HG02678 (cell line): ENCODE results near the gene MDFIC.
A peak's percentile ranks its signal among the peaks of the same experiment; 100 is the strongest.

ENCODE experiments used
- ATAC-seq: cut with Tn5 transposase; IDR thresholded peaks from one replicate; pipeline ENCODE4 v1.9.1; 2021; ENCODE audit warnings: mild to moderate bottlenecking, moderate library complexity; ENCODE audit not compliant: unreplicated experiment

MDFIC gene

DNA sequence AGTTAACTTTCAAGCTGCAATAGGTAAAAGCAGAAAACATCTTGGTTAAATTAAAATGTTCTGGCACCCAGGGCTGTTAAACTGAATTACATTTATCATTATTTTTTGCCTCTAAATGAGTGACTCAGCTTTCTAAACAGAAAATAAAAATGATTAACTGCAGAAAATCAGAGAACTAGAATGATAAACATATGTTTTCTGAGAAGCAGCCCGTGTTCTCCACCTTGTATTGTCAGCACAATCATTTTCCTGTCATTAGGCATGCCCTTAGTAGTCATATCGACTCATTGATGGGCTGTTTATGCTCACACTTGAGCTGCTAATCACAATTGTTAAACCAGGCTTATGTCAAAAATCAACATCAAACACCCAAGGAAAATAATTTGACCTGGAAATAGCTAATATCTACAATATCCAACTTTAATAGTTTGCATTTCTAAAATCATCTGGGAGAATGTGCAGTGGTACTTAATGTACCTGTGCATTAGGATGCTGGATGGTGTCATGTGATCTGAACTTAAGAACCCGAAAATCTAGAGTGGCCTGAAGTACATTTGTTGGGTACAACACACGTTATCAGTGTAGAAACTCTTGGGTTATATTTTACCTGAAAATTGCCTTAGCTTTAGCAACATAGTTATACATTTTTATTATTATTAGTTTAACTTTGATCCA is 2.3 kb downstream of the MDFIC start:
- peak; percentile 15 for ATAC-seq

- no peak for ATAC-seq
Measured at GRCh38 chr7:114925434-114925833, 3.5 kb downstream of the MDFIC start.

- no peak for ATAC-seq
Measured at GRCh38 chr7:114928060-114928459, 6.2 kb downstream of the MDFIC start.

DNA sequence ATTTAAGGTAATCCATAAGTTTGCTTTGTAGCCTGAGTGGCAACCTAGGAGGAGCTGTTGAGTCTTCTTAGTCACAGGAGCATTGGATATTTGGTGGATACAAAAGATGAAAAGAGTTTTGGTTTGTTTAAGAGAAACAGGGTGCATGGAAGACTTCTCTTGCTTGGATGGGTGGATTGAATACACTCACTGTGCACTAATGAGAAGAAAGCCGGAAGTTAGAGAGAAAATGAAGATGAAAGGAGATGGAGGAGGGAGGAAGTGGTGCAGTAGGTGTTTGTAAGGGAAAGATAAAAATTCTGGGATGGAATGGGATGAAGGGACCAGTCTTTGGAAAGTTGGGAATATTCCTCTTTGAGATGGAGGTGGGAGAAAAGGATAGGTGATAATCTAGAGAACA is 7.7 kb downstream of the MDFIC start:
- no peak for ATAC-seq

- no peak for ATAC-seq
Measured at GRCh38 chr7:114930107-114930661, 8.3 kb downstream of the MDFIC start.

GRCh38 chr7:114930829-114931655 is 9.1 kb downstream of the MDFIC start:
- peak; percentile 53 for ATAC-seq

GRCh38 chr7:114931656-114932011 is 9.7 kb downstream of the MDFIC start:
- ATAC-seq = peak; percentile 82

DNA sequence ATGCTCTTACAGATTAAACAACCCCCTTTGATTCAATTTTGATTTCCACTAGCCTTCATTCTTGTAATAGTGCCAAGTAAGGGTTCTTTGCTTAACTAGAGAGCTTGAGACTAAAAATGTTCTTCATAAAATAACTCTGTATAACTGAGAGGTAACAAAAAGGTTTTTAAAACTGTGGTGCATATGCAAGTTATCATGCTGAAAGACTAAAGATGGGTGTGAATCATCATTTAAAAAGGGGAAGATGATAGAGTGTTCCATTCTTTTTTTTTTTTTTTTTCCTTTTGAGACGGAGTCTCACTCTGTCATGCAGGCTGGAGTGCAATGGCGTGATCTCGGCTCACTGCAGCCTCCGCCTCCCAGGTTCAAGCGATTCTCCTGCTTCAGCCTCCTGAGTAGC is 11.1 kb downstream of the MDFIC start:
- no peak for ATAC-seq

DNA sequence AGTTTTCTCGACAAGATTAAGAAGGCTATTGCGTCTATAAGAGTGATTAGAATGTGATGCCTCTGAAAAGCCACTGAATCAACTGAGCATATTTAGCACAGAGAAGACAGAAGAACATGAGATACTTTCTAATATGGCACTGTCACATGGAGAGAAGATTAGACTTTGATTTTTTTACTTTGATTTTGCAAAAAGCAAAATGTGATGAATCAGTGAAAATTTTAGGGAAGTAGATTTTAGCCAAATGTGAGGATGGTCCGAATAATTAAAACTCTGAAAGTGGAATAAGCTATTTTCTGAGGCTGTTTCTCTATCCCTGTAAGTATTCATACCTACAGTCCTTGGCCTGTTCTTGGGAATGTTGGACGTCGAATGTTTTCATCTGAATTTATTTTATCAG is 11.8 kb downstream of the MDFIC start:
- ATAC-seq = no peak

- no peak for ATAC-seq
Measured at GRCh38 chr7:114934086-114934485, 12.2 kb downstream of the MDFIC start.

- ATAC-seq = no peak
Measured at GRCh38 chr7:114934713-114935112, 12.8 kb downstream of the MDFIC start.

GRCh38 chr7:114936471-114936870 is 14.6 kb downstream of the MDFIC start:
- no peak for ATAC-seq

- ATAC-seq = no peak
Measured at GRCh38 chr7:114937446-114937845, 15.6 kb downstream of the MDFIC start.

GRCh38 chr7:114938785-114939184 is 16.9 kb downstream of the MDFIC start:
- ATAC-seq = no peak

DNA sequence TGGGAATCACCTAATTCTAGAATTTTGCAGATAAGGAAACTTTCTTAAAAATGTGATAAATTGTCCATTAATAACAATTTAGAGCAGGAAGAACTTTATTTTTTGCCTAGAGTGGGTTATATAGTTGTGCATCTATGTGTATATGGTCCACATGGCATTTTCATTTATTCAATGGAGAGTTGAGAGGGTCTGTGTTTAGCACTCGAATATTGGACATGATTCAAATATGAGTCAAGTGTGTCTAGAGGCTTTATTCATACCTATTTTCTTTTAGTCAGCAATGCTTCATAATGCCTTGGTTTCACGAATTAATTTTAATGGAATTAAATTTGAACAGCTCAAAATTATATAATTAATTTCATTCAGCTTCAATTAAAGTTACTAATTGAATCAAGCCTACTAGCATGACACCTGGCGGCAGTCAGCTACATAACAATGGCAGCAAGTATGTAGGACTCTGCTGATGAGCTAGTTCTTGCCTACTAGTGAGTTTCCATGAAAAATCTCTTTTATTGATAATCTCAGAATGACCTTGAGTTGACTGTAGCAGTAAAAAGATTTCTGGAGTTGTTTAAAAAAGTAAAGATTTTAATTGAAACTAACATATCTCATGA is 17.7 kb downstream of the MDFIC start:
- ATAC-seq = no peak

GRCh38 chr7:114940220-114940619 is 18.3 kb downstream of the MDFIC start:
- ATAC-seq = no peak

DNA sequence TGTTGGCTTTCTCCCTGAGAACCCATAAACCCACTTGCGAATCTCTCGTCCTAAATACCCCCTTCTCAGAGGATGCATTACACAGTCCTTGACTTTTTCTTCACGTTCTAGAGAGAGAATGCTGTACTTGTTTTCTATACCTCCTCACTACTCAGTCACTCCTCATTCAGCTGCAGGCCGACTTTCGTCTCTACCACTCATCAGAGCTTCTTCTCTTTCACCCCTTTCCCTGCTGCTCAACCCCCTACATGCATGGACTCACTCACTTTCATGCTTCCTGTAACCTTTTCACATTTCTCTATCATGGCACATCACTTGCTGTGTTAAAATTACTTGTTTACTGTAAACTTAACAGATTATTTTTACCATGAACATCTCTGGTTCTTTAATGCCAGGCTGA is 19.8 kb downstream of the MDFIC start:
- ATAC-seq = no peak

DNA sequence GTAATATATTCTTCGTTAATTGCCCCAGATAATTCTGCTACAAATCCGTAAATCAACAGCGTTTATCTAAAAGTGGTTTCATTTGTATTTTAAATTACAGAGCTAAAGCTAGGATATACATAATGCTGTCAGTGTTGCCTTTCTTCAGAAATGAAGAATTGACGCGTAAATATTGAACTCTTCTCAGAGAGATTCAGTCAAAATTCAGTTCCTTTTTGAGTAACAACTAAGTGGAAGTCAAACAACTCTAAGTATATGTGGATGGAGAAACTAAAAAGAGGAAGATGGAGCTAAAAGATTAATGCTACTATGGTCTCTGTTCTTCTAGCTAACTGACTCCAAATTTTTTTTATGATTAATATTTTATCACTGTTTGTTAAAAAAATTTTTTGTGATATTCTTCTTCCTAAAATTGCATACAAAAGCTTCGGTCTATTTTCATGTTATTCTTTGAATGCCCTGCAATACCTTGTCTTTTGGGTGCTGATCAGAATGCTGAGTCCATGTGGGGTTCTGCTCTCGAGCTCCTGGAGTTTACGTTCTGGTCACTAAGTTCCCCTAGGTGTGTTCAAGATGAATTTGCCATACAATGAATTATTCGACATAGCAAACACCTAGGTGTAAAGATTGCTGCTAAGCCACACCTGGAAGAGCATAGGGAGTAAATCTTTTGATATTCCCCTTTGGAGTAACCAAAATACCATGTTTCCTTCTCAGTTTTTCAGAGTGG is 20.7 kb downstream of the MDFIC start:
- peak; percentile 54 for ATAC-seq

GRCh38 chr7:114943530-114943929 is 21.6 kb downstream of the MDFIC start:
- ATAC-seq = no peak

- no peak for ATAC-seq
Measured at GRCh38 chr7:114943953-114944744, 22.3 kb downstream of the MDFIC start.
